ENCODE data around the gene THAP9. TPM values are rescaled to one million over a fixed set of nuclear protein-coding genes. Genes with fewer than 3 reads are reported as not detected.

THAP9 gene
- polyA plus RNA-seq, 1 donor from 2014 or later: 11.7 TPM

- Histone ChIP-seq H3K36me3 (ENCODE audit: insufficient read depth, low read length) (peaks cover 3% of the 10 kb centered on the region), H3F3A (ENCODE audit: insufficient read depth, low read length, poor library complexity, severe bottlenecking) (no peaks in the 10 kb centered on the region), H3K9me3 (ENCODE audit: low read length) (no peaks in the 10 kb centered on the region), H3K27ac (ENCODE audit: low read length) (peak overlapping the region; percentile 90), H3K9me2 (ENCODE audit: insufficient read depth, low read length) (no peaks in the 10 kb centered on the region), H2AFZ (ENCODE audit: low read depth, low read length) (peak overlapping the region; percentile 75), H3K4me2 (ENCODE audit: low read length) (peak overlapping the region; percentile 76), H3K4me3 (ENCODE audit: low read length) (peak overlapping the region; percentile 95), H3K9ac (ENCODE audit: low read length) (peak overlapping the region; percentile 91), H4K20me1 (ENCODE audit: insufficient read depth) (no peaks in the 10 kb centered on the region), H3K79me2 (replicated peaks; ENCODE audit: insufficient read depth, low read length) (peaks cover 51% of the 10 kb centered on the region), H3K27me3 (ENCODE audit: insufficient read depth, low read depth, low read length) (no peaks in the 10 kb centered on the region)
- TF ChIP-seq TAF1 (IDR thresholded peaks at IDR 0.05; ENCODE audit: low read depth) (no peak), EZH2 (IDR thresholded peaks at IDR 0.05; ENCODE audit: borderline replicate concordance, insufficient read depth, low read length, poor library complexity, severe bottlenecking) (no peak), MXI1 (conservative IDR thresholded peaks at IDR 0.05; ENCODE audit: poor library complexity, severe bottlenecking) (no peak), RAD21 (conservative IDR thresholded peaks at IDR 0.05) (no peak), REST (IDR thresholded peaks at IDR 0.05; ENCODE audit: borderline replicate concordance) (no peak), SMC3 (conservative IDR thresholded peaks at IDR 0.05; ENCODE audit: poor library complexity) (no peak), POLR2AphosphoS5 (IDR thresholded peaks at IDR 0.05) (no peak), EP300 (conservative IDR thresholded peaks at IDR 0.05; ENCODE audit: poor library complexity, severe bottlenecking) (no peak), CTCF (IDR thresholded peaks at IDR 0.05; ENCODE audit: poor library complexity, severe bottlenecking) (no peak)
Observed at GRCh38 chr4:82891707-82892466, 8.6 kb upstream of the THAP9 start.

GRCh38 chr4:82892467-82892802 is 8.1 kb upstream of the THAP9 start:
- H3K4me2 ChIP-seq (ENCODE audit: low read length): no peak overlapping the region
- no peaks in the 10 kb centered on the region for H3K27me3 ChIP-seq (ENCODE audit: insufficient read depth, low read depth, low read length)
- H3K4me3 ChIP-seq (ENCODE audit: low read length): no peak overlapping the region
- H3K9me3 ChIP-seq (ENCODE audit: low read length): no peaks in the 10 kb centered on the region
- H2AFZ ChIP-seq (ENCODE audit: low read depth, low read length): no peak overlapping the region
- H4K20me1 ChIP-seq (ENCODE audit: insufficient read depth): no peaks in the 10 kb centered on the region
- peaks cover 3% of the 10 kb centered on the region for H3K36me3 ChIP-seq (ENCODE audit: insufficient read depth, low read length)
- no peaks in the 10 kb centered on the region for H3K9me2 ChIP-seq (ENCODE audit: insufficient read depth, low read length)
- no peak overlapping the region for H3K27ac ChIP-seq (ENCODE audit: low read length)
- H3K9ac ChIP-seq (ENCODE audit: low read length): no peak overlapping the region
- TF ChIP-seq EP300 (conservative IDR thresholded peaks at IDR 0.05; ENCODE audit: poor library complexity, severe bottlenecking) (no peak), REST (IDR thresholded peaks at IDR 0.05; ENCODE audit: borderline replicate concordance) (no peak), CTCF (IDR thresholded peaks at IDR 0.05; ENCODE audit: poor library complexity, severe bottlenecking) (no peak), EZH2 (IDR thresholded peaks at IDR 0.05; ENCODE audit: borderline replicate concordance, insufficient read depth, low read length, poor library complexity, severe bottlenecking) (no peak), POLR2AphosphoS5 (IDR thresholded peaks at IDR 0.05) (no peak), TAF1 (IDR thresholded peaks at IDR 0.05; ENCODE audit: low read depth) (no peak), MXI1 (conservative IDR thresholded peaks at IDR 0.05; ENCODE audit: poor library complexity, severe bottlenecking) (no peak)
- peaks cover 51% of the 10 kb centered on the region for H3K79me2 ChIP-seq (replicated peaks; ENCODE audit: insufficient read depth, low read length)
- H3F3A ChIP-seq (ENCODE audit: insufficient read depth, low read length, poor library complexity, severe bottlenecking): no peaks in the 10 kb centered on the region
